ENCODE measurements around the gene STRIP2.

GRCh38 chr7:129501760-129502707 lies 67.8 kb downstream of the STRIP2 start, which contains the start of gene SMKR1:
- TF ChIP-seq POLR2A (IDR thresholded peaks at IDR 0.05): no peak
- TF ChIP-seq, protein P1, sequence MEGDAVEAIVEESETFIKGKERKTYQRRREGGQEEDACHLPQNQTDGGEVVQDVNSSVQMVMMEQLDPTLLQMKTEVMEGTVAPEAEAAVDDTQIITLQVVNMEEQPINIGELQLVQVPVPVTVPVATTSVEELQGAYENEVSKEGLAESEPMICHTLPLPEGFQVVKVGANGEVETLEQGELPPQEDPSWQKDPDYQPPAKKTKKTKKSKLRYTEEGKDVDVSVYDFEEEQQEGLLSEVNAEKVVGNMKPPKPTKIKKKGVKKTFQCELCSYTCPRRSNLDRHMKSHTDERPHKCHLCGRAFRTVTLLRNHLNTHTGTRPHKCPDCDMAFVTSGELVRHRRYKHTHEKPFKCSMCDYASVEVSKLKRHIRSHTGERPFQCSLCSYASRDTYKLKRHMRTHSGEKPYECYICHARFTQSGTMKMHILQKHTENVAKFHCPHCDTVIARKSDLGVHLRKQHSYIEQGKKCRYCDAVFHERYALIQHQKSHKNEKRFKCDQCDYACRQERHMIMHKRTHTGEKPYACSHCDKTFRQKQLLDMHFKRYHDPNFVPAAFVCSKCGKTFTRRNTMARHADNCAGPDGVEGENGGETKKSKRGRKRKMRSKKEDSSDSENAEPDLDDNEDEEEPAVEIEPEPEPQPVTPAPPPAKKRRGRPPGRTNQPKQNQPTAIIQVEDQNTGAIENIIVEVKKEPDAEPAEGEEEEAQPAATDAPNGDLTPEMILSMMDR (IDR thresholded peaks at IDR 0.05): no peak
